GM21528 (cell line): ENCODE data around the gene MYH9.
"Not testable (repeated sequence)": the region's sequence is repeated elsewhere in the genome, so short reads cannot be mapped to it uniquely, and the experiment has no call there.

ENCODE experiments used
- ATAC-seq: cut with Tn5 transposase; IDR thresholded peaks from one replicate; pipeline ENCODE4 v1.9.1; 2021; ENCODE audit warnings: mild to moderate bottlenecking, moderate library complexity; ENCODE audit not compliant: unreplicated experiment, low FRiP score

The MYH9 gene

GRCh38 chr22:36256478-36256877, 131.3 kb downstream of the MYH9 start:
- no peak for ATAC-seq

GRCh38 chr22:36255572-36255971, 132.2 kb downstream of the MYH9 start:
- not testable (repeated sequence) for ATAC-seq

- ATAC-seq = no peak
Observed at GRCh38 chr22:36253523-36254490, 134.0 kb downstream of the MYH9 start.

- peak; percentile 74 for ATAC-seq
Observed at GRCh38 chr22:36252754-36253522, 134.8 kb downstream of the MYH9 start, which contains the start of gene APOL1. APOL1 (plus strand) TSS chr22:36253133; CDS start chr22:36254956, 1,823 bp downstream.

- ATAC-seq = not testable (repeated sequence)
Observed at GRCh38 chr22:36251979-36252608, 135.7 kb downstream of the MYH9 start.

GRCh38 chr22:36250292-36250960, 137.3 kb downstream of the MYH9 start:
- ATAC-seq = not testable (repeated sequence)

- ATAC-seq = no peak
Observed at GRCh38 chr22:36249160-36249559, 138.6 kb downstream of the MYH9 start.

GRCh38 chr22:36247955-36248354, 139.8 kb downstream of the MYH9 start:
- ATAC-seq = no peak

- no peak for ATAC-seq
Observed at GRCh38 chr22:36246718-36247117, 141.0 kb downstream of the MYH9 start.

- ATAC-seq = no peak
Observed at GRCh38 chr22:36245805-36246356, 141.9 kb downstream of the MYH9 start.

- no peak for ATAC-seq
Observed at GRCh38 chr22:36244522-36245391, 143.0 kb downstream of the MYH9 start.

GRCh38 chr22:36243986-36244385, 143.8 kb downstream of the MYH9 start:
- no peak for ATAC-seq

- peak; percentile 81 for ATAC-seq
Observed at GRCh38 chr22:36239401-36240171, 148.2 kb downstream of the MYH9 start, which contains the start of gene APOL2. APOL2 (minus strand) TSS chr22:36239527; CDS start chr22:36233162, 6,365 bp downstream.

- peak; percentile 22 for ATAC-seq
Observed at GRCh38 chr22:36239150-36239400, 148.7 kb downstream of the MYH9 start.

- ATAC-seq = peak; percentile 15
Observed at GRCh38 chr22:36238373-36239149, 149.2 kb downstream of the MYH9 start.

GRCh38 chr22:36237462-36238372, 150.1 kb downstream of the MYH9 start:
- no peak for ATAC-seq
